ENCODE results near the gene NCOA6.
A peak's percentile ranks its signal among the peaks of the same experiment; 100 is the strongest.
"Not testable (repeated sequence)": the region's sequence is repeated elsewhere in the genome, so short reads cannot be mapped to it uniquely, and the experiment has no call there.

NCOA6 gene

DNA sequence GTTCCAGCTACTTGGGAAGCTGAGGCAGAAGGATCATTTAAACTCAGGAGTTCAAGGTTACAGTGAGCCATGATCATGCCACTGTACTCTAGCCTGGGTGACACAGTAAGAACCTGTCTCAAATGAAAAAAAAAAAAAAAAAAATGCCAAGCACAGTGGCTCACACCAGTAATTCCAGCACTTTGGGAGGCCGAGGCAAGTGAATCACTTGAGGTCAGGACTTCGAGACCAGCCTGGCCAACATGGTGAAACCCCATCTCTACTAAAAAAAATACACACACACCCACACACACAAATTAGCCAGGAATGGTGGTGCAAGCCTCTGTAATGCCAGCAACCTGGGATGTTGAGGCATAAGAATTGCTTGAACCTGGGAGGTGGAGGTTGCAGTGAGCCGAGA is 102.9 kb downstream of the NCOA6 start:
- H3K9me3 ChIP-seq (ENCODE audit: low read length); H3K4me1 ChIP-seq (ENCODE audit: insufficient read depth, low read length); H3K27me3 ChIP-seq (ENCODE audit: insufficient read depth, low read length); H3K4me3 ChIP-seq (ENCODE audit: low read length); H2AFZ ChIP-seq (ENCODE audit: low read depth, low read length): not testable (repeated sequence)
- H3K36me3 ChIP-seq (ENCODE audit: insufficient read depth, low read length), result peaks cover 65% of the 10 kb centered on the region

- H2AFZ ChIP-seq (ENCODE audit: low read depth, low read length), result no peak overlapping the region
- no peaks in the 10 kb centered on the region for H3K9me3 ChIP-seq (ENCODE audit: low read length)
- H3K36me3 ChIP-seq (ENCODE audit: insufficient read depth, low read length), result peaks cover 51% of the 10 kb centered on the region
- H3K27me3 ChIP-seq (ENCODE audit: insufficient read depth, low read length), result no peaks in the 10 kb centered on the region
- no peak overlapping the region for H3K4me3 ChIP-seq (ENCODE audit: low read length)
- no peaks in the 10 kb centered on the region for H3K4me1 ChIP-seq (ENCODE audit: insufficient read depth, low read length)
Measured at GRCh38 chr20:34720266-34720665, 105.2 kb downstream of the NCOA6 start.

GRCh38 chr20:34719242-34720017 is 106.0 kb downstream of the NCOA6 start:
- not testable (repeated sequence) for H3K4me1 ChIP-seq (ENCODE audit: insufficient read depth, low read length); H3K4me3 ChIP-seq (ENCODE audit: low read length); H3K27me3 ChIP-seq (ENCODE audit: insufficient read depth, low read length); H3K9me3 ChIP-seq (ENCODE audit: low read length); H2AFZ ChIP-seq (ENCODE audit: low read depth, low read length)
- peaks cover 55% of the 10 kb centered on the region for H3K36me3 ChIP-seq (ENCODE audit: insufficient read depth, low read length)

DNA sequence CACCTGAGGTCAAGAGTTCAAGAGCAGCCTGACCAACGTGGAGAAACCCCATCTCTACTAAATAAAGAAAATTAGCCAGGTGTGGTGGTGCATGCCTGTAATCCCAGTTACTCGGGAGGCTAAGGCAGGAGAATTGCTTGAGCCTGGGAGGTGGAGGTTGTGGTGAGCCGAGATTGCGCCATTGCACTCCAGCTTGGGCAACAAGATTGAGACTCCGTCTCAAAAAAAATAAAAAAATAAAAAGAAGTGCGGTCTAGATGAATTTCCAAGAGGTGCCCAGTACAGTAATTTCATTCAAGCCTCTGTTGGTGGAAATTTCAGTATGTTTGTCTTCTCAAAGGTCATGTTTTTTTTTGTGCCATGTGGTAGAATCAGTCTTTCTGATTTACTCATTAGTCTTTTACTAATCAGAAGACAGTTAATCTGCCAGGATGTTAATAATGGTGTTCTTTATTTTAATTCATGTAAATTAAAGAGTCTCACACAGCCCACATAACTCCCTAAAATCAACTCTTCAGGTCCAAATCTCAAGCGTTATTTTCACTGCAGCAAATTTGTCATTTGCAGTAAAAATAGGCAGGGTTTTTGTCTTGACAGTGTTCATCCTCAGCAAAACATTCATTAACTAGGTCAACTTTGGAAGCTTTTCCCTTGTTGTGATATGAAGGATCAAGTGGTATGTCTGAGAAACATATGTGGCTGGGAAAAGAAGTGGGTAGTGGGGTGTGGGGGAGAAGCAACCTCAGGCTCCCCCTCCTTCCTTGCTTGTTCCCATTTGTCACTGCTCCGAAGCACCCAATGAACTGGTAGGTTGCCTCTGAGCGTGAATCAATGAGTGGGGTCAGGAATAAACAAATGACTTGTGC is 108.0 kb downstream of the NCOA6 start:
- H3K4me3 ChIP-seq (ENCODE audit: low read length), result no peak overlapping the region
- peaks cover 57% of the 10 kb centered on the region for H3K36me3 ChIP-seq (ENCODE audit: insufficient read depth, low read length)
- H3K4me1 ChIP-seq (ENCODE audit: insufficient read depth, low read length), result no peaks in the 10 kb centered on the region
- H3K27me3 ChIP-seq (ENCODE audit: insufficient read depth, low read length), result no peaks in the 10 kb centered on the region
- H3K9me3 ChIP-seq (ENCODE audit: low read length), result no peaks in the 10 kb centered on the region
- H2AFZ ChIP-seq (ENCODE audit: low read depth, low read length), result no peak overlapping the region

- no peak overlapping the region for H3K4me3 ChIP-seq (ENCODE audit: low read length)
- no peak overlapping the region for H2AFZ ChIP-seq (ENCODE audit: low read depth, low read length)
- H3K27me3 ChIP-seq (ENCODE audit: insufficient read depth, low read length), result no peaks in the 10 kb centered on the region
- peaks cover 58% of the 10 kb centered on the region for H3K36me3 ChIP-seq (ENCODE audit: insufficient read depth, low read length)
- H3K4me1 ChIP-seq (ENCODE audit: insufficient read depth, low read length), result no peaks in the 10 kb centered on the region
- H3K9me3 ChIP-seq (ENCODE audit: low read length), result no peaks in the 10 kb centered on the region
Measured at GRCh38 chr20:34716921-34717229, 108.6 kb downstream of the NCOA6 start.

DNA sequence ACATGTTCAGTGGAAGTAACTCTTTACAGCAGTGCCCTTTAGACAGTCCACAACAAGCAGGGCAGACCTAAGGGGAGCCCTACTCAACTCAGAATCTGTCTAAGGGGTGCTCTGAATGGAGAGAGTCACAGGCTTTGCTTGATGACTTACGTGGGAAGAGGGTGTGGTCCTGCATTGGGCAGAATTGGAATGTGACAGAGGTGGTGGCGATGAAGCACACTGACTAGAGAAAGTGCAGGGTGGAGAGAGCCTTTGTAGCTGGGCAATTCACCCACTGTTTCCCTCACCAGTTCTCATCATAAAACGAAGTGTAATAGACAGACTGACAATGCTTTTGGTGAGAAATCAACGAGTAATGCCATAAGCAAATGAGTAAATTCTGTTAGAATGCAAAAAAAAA is 110.1 kb downstream of the NCOA6 start:
- Histone ChIP-seq H2AFZ (ENCODE audit: low read depth, low read length) (no peak overlapping the region), H3K4me1 (ENCODE audit: insufficient read depth, low read length) (peaks cover 2% of the 10 kb centered on the region), H3K4me3 (ENCODE audit: low read length) (no peak overlapping the region), H3K9me3 (ENCODE audit: low read length) (no peaks in the 10 kb centered on the region), H3K27me3 (ENCODE audit: insufficient read depth, low read length) (no peaks in the 10 kb centered on the region), H3K36me3 (ENCODE audit: insufficient read depth, low read length) (peaks cover 56% of the 10 kb centered on the region)

DNA sequence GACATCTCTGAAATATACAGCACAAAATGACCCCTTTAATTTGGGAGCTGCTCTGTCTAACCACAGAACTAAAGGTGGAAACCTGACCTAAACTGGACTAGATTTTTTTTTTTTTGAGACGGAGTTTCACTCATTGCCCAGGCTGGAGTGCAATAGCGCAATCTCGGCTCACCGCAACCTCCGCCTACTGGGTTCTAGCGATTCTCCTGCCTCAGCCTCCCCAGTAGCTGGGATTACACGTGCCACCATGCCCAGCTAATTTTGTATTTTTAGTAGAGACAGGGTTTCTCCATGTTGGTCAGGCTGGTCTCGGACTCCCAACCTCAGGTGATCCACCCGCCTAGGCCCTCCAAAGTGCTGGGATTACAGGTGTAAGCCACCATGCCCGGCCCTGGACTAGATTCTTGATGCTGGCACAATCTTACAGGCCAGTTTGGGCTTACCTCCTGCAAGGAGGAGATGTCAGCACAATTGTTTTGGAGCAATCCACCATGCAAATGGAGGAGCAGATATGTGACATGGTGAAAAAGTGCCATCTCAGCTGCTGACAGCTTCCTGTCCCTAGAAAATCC is 111.4 kb downstream of the NCOA6 start:
- not testable (repeated sequence) for H3K27me3 ChIP-seq (ENCODE audit: insufficient read depth, low read length); H3K4me3 ChIP-seq (ENCODE audit: low read length); H3K9me3 ChIP-seq (ENCODE audit: low read length); H3K4me1 ChIP-seq (ENCODE audit: insufficient read depth, low read length); H2AFZ ChIP-seq (ENCODE audit: low read depth, low read length)
- H3K36me3 ChIP-seq (ENCODE audit: insufficient read depth, low read length), result peaks cover 48% of the 10 kb centered on the region

GRCh38 chr20:34713194-34713943 is 112.1 kb downstream of the NCOA6 start:
- Histone ChIP-seq H3K36me3 (ENCODE audit: insufficient read depth, low read length) (peaks cover 44% of the 10 kb centered on the region), H3K9me3 (ENCODE audit: low read length) (no peaks in the 10 kb centered on the region), H3K4me3 (ENCODE audit: low read length) (no peak overlapping the region), H3K4me1 (ENCODE audit: insufficient read depth, low read length) (peaks cover 6% of the 10 kb centered on the region), H2AFZ (ENCODE audit: low read depth, low read length) (no peak overlapping the region), H3K27me3 (ENCODE audit: insufficient read depth, low read length) (no peaks in the 10 kb centered on the region)

GRCh38 chr20:34712525-34713192 is 112.8 kb downstream of the NCOA6 start:
- H3K27me3 ChIP-seq (ENCODE audit: insufficient read depth, low read length), result no peaks in the 10 kb centered on the region
- no peaks in the 10 kb centered on the region for H3K9me3 ChIP-seq (ENCODE audit: low read length)
- peaks cover 39% of the 10 kb centered on the region for H3K36me3 ChIP-seq (ENCODE audit: insufficient read depth, low read length)

GRCh38 chr20:34711813-34712430 is 113.5 kb downstream of the NCOA6 start:
- no peak overlapping the region for H3K4me3 ChIP-seq (ENCODE audit: low read length)
- H2AFZ ChIP-seq (ENCODE audit: low read depth, low read length), result no peak overlapping the region
- no peaks in the 10 kb centered on the region for H3K9me3 ChIP-seq (ENCODE audit: low read length)
- peaks cover 6% of the 10 kb centered on the region for H3K4me1 ChIP-seq (ENCODE audit: insufficient read depth, low read length)
- no peaks in the 10 kb centered on the region for H3K27me3 ChIP-seq (ENCODE audit: insufficient read depth, low read length)
- H3K36me3 ChIP-seq (ENCODE audit: insufficient read depth, low read length), result peaks cover 36% of the 10 kb centered on the region

More at GRCh38 chr20:34712525-34713192, 112.8 kb downstream of the NCOA6 start:
- no peak overlapping the region for H2AFZ ChIP-seq (ENCODE audit: low read depth, low read length)
- H3K4me3 ChIP-seq (ENCODE audit: low read length), result no peak overlapping the region
- peaks cover 6% of the 10 kb centered on the region for H3K4me1 ChIP-seq (ENCODE audit: insufficient read depth, low read length)

GRCh38 chr20:34710861-34711574 is 114.4 kb downstream of the NCOA6 start:
- Histone ChIP-seq H2AFZ (ENCODE audit: low read depth, low read length) (no peak overlapping the region), H3K27me3 (ENCODE audit: insufficient read depth, low read length) (no peaks in the 10 kb centered on the region), H3K9me3 (ENCODE audit: low read length) (no peaks in the 10 kb centered on the region), H3K4me1 (ENCODE audit: insufficient read depth, low read length) (peaks cover 6% of the 10 kb centered on the region), H3K36me3 (ENCODE audit: insufficient read depth, low read length) (peaks cover 36% of the 10 kb centered on the region), H3K4me3 (ENCODE audit: low read length) (no peak overlapping the region)

GRCh38 chr20:34710568-34710839 is 114.9 kb downstream of the NCOA6 start:
- Histone ChIP-seq H3K27me3 (ENCODE audit: insufficient read depth, low read length) (no peaks in the 10 kb centered on the region), H3K4me3 (ENCODE audit: low read length) (peak overlapping the region; percentile 49), H2AFZ (ENCODE audit: low read depth, low read length) (no peak overlapping the region), H3K36me3 (ENCODE audit: insufficient read depth, low read length) (peaks cover 33% of the 10 kb centered on the region), H3K4me1 (ENCODE audit: insufficient read depth, low read length) (peaks cover 6% of the 10 kb centered on the region), H3K9me3 (ENCODE audit: low read length) (no peaks in the 10 kb centered on the region)

Measured in neuron (in vitro differentiated cells).